Adrenal gland (tissue), 5 donors: Measurements from ENCODE around the gene CDK9.

Experiments used
- CTCF ChIP-seq, 6 experiments: fragments of 450-650 bp in 4 of 6; fragments of 200-600 bp in 2 of 6; sonication (generic) in 1 of 6; IDR thresholded peaks; 1 replicate in 5 of 6; 2 replicates in 1 of 6; pipeline versions ENCODE4 v1.5.1 to v1.8.0; 2016 to 2021; ENCODE audit warnings: antibody characterized with exemption in 6 of 6, mild to moderate bottlenecking in 2 of 6, moderate library complexity in 1 of 6
- POLR2A ChIP-seq, 2 donors: fragments of 450-650 bp; IDR thresholded peaks; one replicate each; pipeline ENCODE4 v1.6.1; 2017; ENCODE audit warnings: antibody characterized with exemption in 2 of 2, mild to moderate bottlenecking in 2 of 2, moderate library complexity in 1 of 2
- donor health status: DM: no; HTN: no; CAD: no.

GRCh38 chr9:127802576-127803443, 17.0 kb downstream of the CDK9 start, which contains the start of gene FPGS:
- TF ChIP-seq CTCF (IDR thresholded peaks at IDR 0.05) (peak in 1 of 6 experiments; percentile 9), POLR2A (IDR thresholded peaks at IDR 0.05) (peak; percentile 65 to 80)
